Karpas-422 (cell line): ENCODE data around the gene CACNG3. TPM values are rescaled to one million over a fixed set of nuclear protein-coding genes. Genes with fewer than 3 reads are reported as not detected.

Source experiments
- DNase-seq: peaks from one replicate; pipeline ENCODE4 v3.0.0-alpha.2; 2015
- H2AFZ ChIP-seq: fragments of 200-600 bp; sonication (generic); 2 replicates; pipeline ENCODE4 v1.6.1; 2014; ENCODE audit warnings: antibody characterized with exemption, low read length, mixed read lengths
- H3K27ac ChIP-seq: fragments of 200-600 bp; sonication (generic); 2 replicates; pipeline ENCODE4 v1.5.1; 2014; ENCODE audit warnings: mild to moderate bottlenecking, low read length, moderate library complexity
- H3K27me3 ChIP-seq: fragments of 200-600 bp; sonication (generic); 2 replicates; pipeline ENCODE4 v1.6.1; 2014; ENCODE audit warnings: low read length, mixed read lengths
- H3K36me3 ChIP-seq: fragments of 200-600 bp; sonication (generic); 2 replicates; pipeline ENCODE4 v1.6.1; 2014; ENCODE audit warnings: low read length, mixed read lengths; ENCODE audit not compliant: insufficient read depth
- H3K4me1 ChIP-seq: fragments of 200-600 bp; sonication (generic); 2 replicates; pipeline ENCODE4 v1.6.1; 2014; ENCODE audit warnings: mild to moderate bottlenecking, low read length, mixed read lengths
- H3K4me2 ChIP-seq: fragments of 200-600 bp; sonication (generic); 2 replicates; pipeline ENCODE4 v1.6.1; 2014; ENCODE audit warnings: low read length, low read depth, mild to moderate bottlenecking; ENCODE audit not compliant: poor library complexity, severe bottlenecking
- H3K4me3 ChIP-seq: fragments of 200-600 bp; sonication (generic); 2 replicates; pipeline ENCODE4 v1.5.1; 2014; ENCODE audit warnings: mild to moderate bottlenecking, antibody characterized with exemption, low read length, mixed read lengths
- H3K79me2 ChIP-seq: fragments of 200-600 bp; sonication (generic); 2 replicates; pipeline ENCODE4 v1.6.1; 2014; ENCODE audit warnings: mild to moderate bottlenecking, low read length, mixed read lengths
- H3K9ac ChIP-seq: fragments of 200-600 bp; sonication (generic); 2 replicates; pipeline ENCODE4 v1.6.0; 2014; ENCODE audit warnings: low read length
- H3K9me2 ChIP-seq: fragments of 200-600 bp; sonication (generic), shearing (Covaris generic); replicated peaks from 2 replicates; pipeline ENCODE4 v1.6.0; 2014; ENCODE audit warnings: mild to moderate bottlenecking, low read length, moderate library complexity; ENCODE audit not compliant: insufficient read depth
- H3K9me3 ChIP-seq: fragments of 300-700, 200-600 bp; sonication (generic); 2 replicates; pipeline ENCODE4 v1.6.1; 2014; ENCODE audit warnings: low read length, mixed read lengths
- H4K20me1 ChIP-seq: fragments of 200-600 bp; sonication (generic); 2 replicates; pipeline ENCODE4 v1.6.1; 2014; ENCODE audit warnings: mild to moderate bottlenecking, antibody characterized with exemption, low read length, low read depth; ENCODE audit not compliant: insufficient read depth
- total RNA-seq: library from RNA; depleted of rRNA; stranded (reverse); fragments of >200 nt; shearing (Covaris generic); gene quantifications from 2 replicates; pipeline ENCODE4 v1.2.3, GENCODE V29; 2014; ENCODE audit warnings: low replicate concordance

The CACNG3 gene
- total RNA-seq, 1 experiment from 2014 or later = not detected

GRCh38 chr16:24262816-24263215 lies 6.7 kb downstream of the CACNG3 start:
- Histone ChIP-seq H3K4me3 (no peak overlapping the region), H2AFZ (no peak overlapping the region), H3K9ac (no peak overlapping the region), H3K36me3 (no peaks in the 10 kb centered on the region), H3K4me2 (no peak overlapping the region), H3K27me3 (no peaks in the 10 kb centered on the region), H4K20me1 (no peaks in the 10 kb centered on the region), H3K27ac (no peak overlapping the region), H3K9me2 (no peaks in the 10 kb centered on the region), H3K9me3 (no peaks in the 10 kb centered on the region), H3K4me1 (no peaks in the 10 kb centered on the region), H3K79me2 (no peaks in the 10 kb centered on the region)
- DNase-seq = no peak

DNA sequence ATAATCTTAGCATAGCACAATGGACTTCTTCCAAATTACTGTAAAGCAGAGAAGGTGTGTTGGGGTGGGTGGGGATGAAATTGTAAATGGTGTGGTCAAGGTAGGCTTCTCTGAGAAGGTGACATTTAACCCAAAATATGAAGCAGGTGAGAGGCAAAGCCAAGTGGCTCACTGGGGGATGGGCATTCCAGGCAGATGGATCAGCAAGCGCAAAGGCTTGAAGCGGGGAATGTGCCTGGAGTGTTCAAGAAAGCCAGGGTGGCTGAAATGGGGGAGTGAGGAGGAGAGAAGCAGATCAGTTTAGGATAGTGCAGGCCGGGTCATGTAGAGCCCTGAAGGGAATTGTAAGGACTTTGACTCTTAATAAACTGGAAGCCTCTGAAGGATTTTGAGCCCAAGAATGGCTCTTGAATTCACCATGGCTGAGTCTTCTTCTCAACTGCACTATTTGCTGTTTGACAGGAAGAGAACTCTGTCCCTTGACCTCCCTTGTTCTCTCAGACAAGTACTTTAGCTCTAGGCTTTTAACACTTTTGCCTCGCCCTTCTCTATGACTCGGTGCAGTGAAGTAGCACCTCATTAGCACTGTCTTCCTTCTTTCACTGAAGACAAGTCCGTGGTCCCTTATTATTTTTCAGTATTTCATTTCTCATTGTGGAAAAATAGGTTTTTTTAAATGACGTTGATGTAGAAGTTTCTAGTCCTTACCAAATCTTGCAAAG lies 14.7 kb downstream of the CACNG3 start:
- H3K9me2 ChIP-seq = no peaks in the 10 kb centered on the region
- no peak overlapping the region for H3K9ac ChIP-seq
- H3K4me1 ChIP-seq = no peaks in the 10 kb centered on the region
- H3K4me3 ChIP-seq = no peak overlapping the region
- no peak for DNase-seq
- no peak overlapping the region for H2AFZ ChIP-seq
- no peaks in the 10 kb centered on the region for H3K27me3 ChIP-seq
- H3K27ac ChIP-seq = no peak overlapping the region
- H3K36me3 ChIP-seq = no peaks in the 10 kb centered on the region
- H3K79me2 ChIP-seq = no peaks in the 10 kb centered on the region
- H4K20me1 ChIP-seq = no peaks in the 10 kb centered on the region
- no peak overlapping the region for H3K4me2 ChIP-seq
- no peaks in the 10 kb centered on the region for H3K9me3 ChIP-seq

DNA sequence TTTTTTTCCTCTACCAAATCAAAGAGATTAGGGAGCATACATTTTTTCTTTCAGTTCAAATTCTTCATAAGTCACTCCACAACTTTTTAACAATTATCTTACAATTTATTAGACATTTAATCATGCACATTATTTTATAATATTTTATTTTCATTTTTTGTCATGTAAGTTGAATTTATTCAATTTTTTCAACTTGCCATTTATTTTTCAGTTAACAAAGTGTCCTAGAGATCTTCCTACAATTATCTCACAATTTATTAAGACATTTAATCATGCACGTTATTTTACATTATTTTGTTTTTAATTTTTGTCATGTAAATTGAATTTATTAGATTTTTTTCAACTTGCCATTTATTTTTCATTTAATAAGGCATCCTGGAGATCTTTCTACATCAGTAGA lies 16.2 kb downstream of the CACNG3 start:
- Histone ChIP-seq H3K27ac (no peak overlapping the region), H3K9me3 (no peaks in the 10 kb centered on the region), H3K4me2 (no peak overlapping the region), H2AFZ (no peak overlapping the region), H3K9me2 (no peaks in the 10 kb centered on the region), H3K4me3 (no peak overlapping the region), H3K4me1 (no peaks in the 10 kb centered on the region), H3K36me3 (no peaks in the 10 kb centered on the region), H3K9ac (no peak overlapping the region), H3K79me2 (no peaks in the 10 kb centered on the region), H4K20me1 (no peaks in the 10 kb centered on the region), H3K27me3 (no peaks in the 10 kb centered on the region)
- no peak for DNase-seq

- no peak overlapping the region for H3K4me2 ChIP-seq
- no peak for DNase-seq
Measured at GRCh38 chr16:24273508-24274182, 17.5 kb downstream of the CACNG3 start.

DNA sequence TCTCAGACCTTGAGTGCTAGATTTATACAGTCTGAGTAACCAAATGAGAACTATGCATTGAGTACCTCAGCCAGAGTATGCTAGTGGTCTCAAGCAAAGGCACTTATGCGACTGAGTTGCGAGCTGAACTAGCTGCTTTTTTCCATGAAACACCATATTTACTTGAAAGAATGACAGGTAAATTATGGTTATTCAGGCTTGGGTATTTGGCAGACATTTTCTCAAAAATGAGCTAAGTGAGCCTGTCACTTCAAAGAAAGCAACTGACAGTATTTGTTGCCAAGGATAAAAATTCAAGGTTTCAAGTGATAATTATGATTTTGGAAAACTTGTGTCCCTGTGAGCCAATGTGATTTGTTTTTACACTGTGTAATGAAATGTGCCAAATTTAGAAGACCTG lies 19.3 kb downstream of the CACNG3 start:
- Histone ChIP-seq H3K9ac (no peak overlapping the region), H3K27ac (no peak overlapping the region), H3K9me2 (no peaks in the 10 kb centered on the region), H3K4me2 (no peak overlapping the region), H3K27me3 (no peaks in the 10 kb centered on the region), H3K9me3 (no peaks in the 10 kb centered on the region), H2AFZ (no peak overlapping the region), H3K36me3 (no peaks in the 10 kb centered on the region), H3K4me3 (no peak overlapping the region), H3K4me1 (no peaks in the 10 kb centered on the region), H3K79me2 (no peaks in the 10 kb centered on the region), H4K20me1 (no peaks in the 10 kb centered on the region)
- no peak for DNase-seq

More at GRCh38 chr16:24273508-24274182, 17.5 kb downstream of the CACNG3 start:
- no peaks in the 10 kb centered on the region for H3K27me3 ChIP-seq
- H3K27ac ChIP-seq = no peak overlapping the region
- no peak overlapping the region for H3K9ac ChIP-seq
- no peak overlapping the region for H3K4me3 ChIP-seq
- H3K4me1 ChIP-seq = no peaks in the 10 kb centered on the region
- no peaks in the 10 kb centered on the region for H3K36me3 ChIP-seq
- H3K79me2 ChIP-seq = no peaks in the 10 kb centered on the region
- H3K9me3 ChIP-seq = no peaks in the 10 kb centered on the region
- H4K20me1 ChIP-seq = no peaks in the 10 kb centered on the region
- no peak overlapping the region for H2AFZ ChIP-seq
- no peaks in the 10 kb centered on the region for H3K9me2 ChIP-seq

DNA sequence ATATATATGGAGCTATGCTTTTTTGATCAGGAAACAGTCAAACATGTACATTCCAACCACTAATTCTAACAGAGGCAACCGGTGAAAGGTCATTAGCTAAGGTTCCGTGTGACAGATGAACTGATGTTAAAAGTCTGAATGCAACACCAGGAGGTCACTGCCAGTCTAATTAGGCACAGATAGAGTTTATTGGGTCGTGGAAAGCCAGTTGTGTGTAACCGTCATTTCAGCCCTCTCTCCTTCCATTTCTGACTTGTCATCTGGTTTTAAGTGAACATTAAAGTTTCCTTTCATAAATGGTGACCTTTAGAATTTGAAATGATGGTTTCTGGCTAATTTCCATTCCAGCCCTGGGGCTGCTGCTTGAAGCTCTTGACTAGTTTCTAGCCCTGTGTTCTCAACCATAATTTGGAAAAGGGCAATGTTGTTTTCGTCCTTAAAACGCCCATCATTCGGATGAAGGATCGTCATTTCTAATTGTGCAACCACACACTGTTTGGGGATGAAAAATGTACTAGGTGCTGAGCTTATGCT lies 23.9 kb downstream of the CACNG3 start:
- Histone ChIP-seq H3K4me1 (no peaks in the 10 kb centered on the region), H4K20me1 (no peaks in the 10 kb centered on the region), H3K9ac (no peak overlapping the region), H3K36me3 (no peaks in the 10 kb centered on the region), H3K79me2 (no peaks in the 10 kb centered on the region), H3K27me3 (no peaks in the 10 kb centered on the region), H2AFZ (no peak overlapping the region), H3K4me3 (no peak overlapping the region), H3K27ac (no peak overlapping the region), H3K9me2 (no peaks in the 10 kb centered on the region), H3K4me2 (no peak overlapping the region), H3K9me3 (no peaks in the 10 kb centered on the region)
- DNase-seq = no peak

DNA sequence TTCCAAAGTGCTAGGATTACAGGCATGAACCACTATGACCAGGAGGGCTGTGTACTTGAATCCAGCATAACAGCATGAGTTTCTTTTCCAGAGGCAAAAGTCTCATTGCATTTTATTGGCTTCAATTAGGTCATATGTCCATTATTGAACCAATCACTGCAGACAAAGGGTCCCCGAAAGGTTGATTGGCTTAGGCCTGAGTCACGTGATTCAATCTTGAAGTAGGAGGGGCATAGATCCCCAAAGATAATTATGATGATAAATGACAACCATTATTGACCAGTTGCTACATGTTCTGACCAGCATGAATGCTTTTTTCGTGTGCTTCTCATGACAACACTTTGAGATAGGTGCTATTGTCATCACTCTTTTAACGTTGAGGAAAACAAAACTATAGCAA lies 25.3 kb downstream of the CACNG3 start:
- Histone ChIP-seq H3K27ac (no peak overlapping the region), H3K4me3 (no peak overlapping the region), H3K4me2 (no peak overlapping the region), H3K9me3 (no peaks in the 10 kb centered on the region), H3K79me2 (no peaks in the 10 kb centered on the region), H3K27me3 (no peaks in the 10 kb centered on the region), H3K9ac (no peak overlapping the region), H2AFZ (no peak overlapping the region), H3K36me3 (no peaks in the 10 kb centered on the region), H3K4me1 (no peaks in the 10 kb centered on the region), H3K9me2 (no peaks in the 10 kb centered on the region), H4K20me1 (no peaks in the 10 kb centered on the region)
- no peak for DNase-seq

DNA sequence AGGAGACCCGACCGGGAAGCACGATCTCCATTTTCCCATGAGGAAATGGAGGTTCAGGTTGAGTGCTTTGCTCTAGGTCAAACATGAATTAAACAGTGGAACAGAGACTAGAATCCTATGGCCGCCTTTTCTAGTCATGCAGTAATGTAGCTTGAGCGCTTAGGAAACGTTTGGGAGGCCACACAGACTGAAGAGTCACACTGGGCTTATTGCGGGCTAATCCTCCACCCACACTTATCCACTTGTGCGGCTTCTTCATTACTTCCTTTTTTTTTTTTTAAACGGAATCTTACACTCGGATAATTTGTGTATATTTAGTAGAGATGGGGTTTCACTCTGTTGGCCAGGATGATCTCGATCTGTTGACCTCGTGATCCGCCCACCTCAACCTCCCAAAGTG lies 26.0 kb downstream of the CACNG3 start:
- no peak overlapping the region for H3K4me3 ChIP-seq
- no peaks in the 10 kb centered on the region for H3K27me3 ChIP-seq
- no peaks in the 10 kb centered on the region for H4K20me1 ChIP-seq
- H3K9ac ChIP-seq = no peak overlapping the region
- H3K9me3 ChIP-seq = no peaks in the 10 kb centered on the region
- no peak overlapping the region for H3K4me2 ChIP-seq
- no peak overlapping the region for H2AFZ ChIP-seq
- H3K79me2 ChIP-seq = no peaks in the 10 kb centered on the region
- DNase-seq = no peak
- H3K27ac ChIP-seq = no peak overlapping the region
- no peaks in the 10 kb centered on the region for H3K4me1 ChIP-seq
- no peaks in the 10 kb centered on the region for H3K36me3 ChIP-seq
- H3K9me2 ChIP-seq = no peaks in the 10 kb centered on the region
